ENCODE measurements around the gene CCL2.

Gene CCL2

GRCh38 chr17:34302636-34303035 is 47.6 kb downstream of the CCL2 start:
- no peak for TF ChIP-seq TEAD4 (IDR thresholded peaks at IDR 0.05)
- no peak for TF ChIP-seq MAX (IDR thresholded peaks at IDR 0.05)
- TF ChIP-seq EP300 (IDR thresholded peaks at IDR 0.05; ENCODE audit: borderline replicate concordance) = no peak
- TF ChIP-seq YY1 (IDR thresholded peaks at IDR 0.05; ENCODE audit: low read depth) = no peak
- TF ChIP-seq RAD21 (IDR thresholded peaks at IDR 0.05; ENCODE audit: low read depth) = no peak
- TF ChIP-seq NFIC (IDR thresholded peaks at IDR 0.05) = no peak
- TF ChIP-seq ZBTB7A (IDR thresholded peaks at IDR 0.05; ENCODE audit: low read depth) = no peak
- TF ChIP-seq FOXM1 (IDR thresholded peaks at IDR 0.05; ENCODE audit: borderline replicate concordance, low read depth) = no peak
- no peak for TF ChIP-seq TCF12 (IDR thresholded peaks at IDR 0.05; ENCODE audit: low read depth)
- TF ChIP-seq TAF1 (IDR thresholded peaks at IDR 0.05; ENCODE audit: low read depth) = no peak
- no peak for TF ChIP-seq CEBPB (IDR thresholded peaks at IDR 0.05)
- no peak for TF ChIP-seq REST (IDR thresholded peaks at IDR 0.05; ENCODE audit: low read depth)
- no peak for TF ChIP-seq EGR1 (IDR thresholded peaks at IDR 0.05)

- TF ChIP-seq CEBPB (IDR thresholded peaks at IDR 0.05) (no peak), MAX (IDR thresholded peaks at IDR 0.05) (no peak), CREB1 (IDR thresholded peaks at IDR 0.05; ENCODE audit: low read depth) (no peak), YY1 (IDR thresholded peaks at IDR 0.05; ENCODE audit: low read depth) (no peak), EGR1 (IDR thresholded peaks at IDR 0.05) (no peak), TAF1 (IDR thresholded peaks at IDR 0.05; ENCODE audit: low read depth) (no peak), REST (IDR thresholded peaks at IDR 0.05; ENCODE audit: low read depth) (no peak), FOXM1 (IDR thresholded peaks at IDR 0.05; ENCODE audit: borderline replicate concordance, low read depth) (no peak), TEAD4 (IDR thresholded peaks at IDR 0.05) (no peak), ZBTB7A (IDR thresholded peaks at IDR 0.05; ENCODE audit: low read depth) (no peak), TCF12 (IDR thresholded peaks at IDR 0.05; ENCODE audit: low read depth) (no peak), NFIC (IDR thresholded peaks at IDR 0.05) (no peak), EP300 (IDR thresholded peaks at IDR 0.05; ENCODE audit: borderline replicate concordance) (no peak), RAD21 (IDR thresholded peaks at IDR 0.05; ENCODE audit: low read depth) (no peak), USF1 (IDR thresholded peaks at IDR 0.05) (no peak)
These were observed 48.5 kb downstream of the CCL2 start for GRCh38 chr17:34303606-34304005.

GRCh38 chr17:34305061-34305460 is 50.0 kb downstream of the CCL2 start:
- TF ChIP-seq NFIC (IDR thresholded peaks at IDR 0.05) (no peak), MAX (IDR thresholded peaks at IDR 0.05) (no peak), EGR1 (IDR thresholded peaks at IDR 0.05) (no peak), REST (IDR thresholded peaks at IDR 0.05; ENCODE audit: low read depth) (no peak), TAF1 (IDR thresholded peaks at IDR 0.05; ENCODE audit: low read depth) (no peak)

GRCh38 chr17:34305606-34306005 is 50.5 kb downstream of the CCL2 start:
- no peak for TF ChIP-seq TAF1 (IDR thresholded peaks at IDR 0.05; ENCODE audit: low read depth)
- TF ChIP-seq YY1 (IDR thresholded peaks at IDR 0.05; ENCODE audit: low read depth) = no peak
- TF ChIP-seq FOXM1 (IDR thresholded peaks at IDR 0.05; ENCODE audit: borderline replicate concordance, low read depth) = no peak
- no peak for TF ChIP-seq TEAD4 (IDR thresholded peaks at IDR 0.05)
- TF ChIP-seq MAX (IDR thresholded peaks at IDR 0.05) = no peak
- TF ChIP-seq USF1 (IDR thresholded peaks at IDR 0.05) = no peak
- no peak for TF ChIP-seq RAD21 (IDR thresholded peaks at IDR 0.05; ENCODE audit: low read depth)
- TF ChIP-seq CEBPB (IDR thresholded peaks at IDR 0.05) = no peak
- no peak for TF ChIP-seq NFIC (IDR thresholded peaks at IDR 0.05)
- no peak for TF ChIP-seq EP300 (IDR thresholded peaks at IDR 0.05; ENCODE audit: borderline replicate concordance)
- TF ChIP-seq REST (IDR thresholded peaks at IDR 0.05; ENCODE audit: low read depth) = no peak
- no peak for TF ChIP-seq ZBTB7A (IDR thresholded peaks at IDR 0.05; ENCODE audit: low read depth)
- no peak for TF ChIP-seq CREB1 (IDR thresholded peaks at IDR 0.05; ENCODE audit: low read depth)
- no peak for TF ChIP-seq EGR1 (IDR thresholded peaks at IDR 0.05)
- no peak for TF ChIP-seq TCF12 (IDR thresholded peaks at IDR 0.05; ENCODE audit: low read depth)

Measured in Ishikawa (cell line).